Measurements from ENCODE around the gene CENPX.

The CENPX gene

DNA sequence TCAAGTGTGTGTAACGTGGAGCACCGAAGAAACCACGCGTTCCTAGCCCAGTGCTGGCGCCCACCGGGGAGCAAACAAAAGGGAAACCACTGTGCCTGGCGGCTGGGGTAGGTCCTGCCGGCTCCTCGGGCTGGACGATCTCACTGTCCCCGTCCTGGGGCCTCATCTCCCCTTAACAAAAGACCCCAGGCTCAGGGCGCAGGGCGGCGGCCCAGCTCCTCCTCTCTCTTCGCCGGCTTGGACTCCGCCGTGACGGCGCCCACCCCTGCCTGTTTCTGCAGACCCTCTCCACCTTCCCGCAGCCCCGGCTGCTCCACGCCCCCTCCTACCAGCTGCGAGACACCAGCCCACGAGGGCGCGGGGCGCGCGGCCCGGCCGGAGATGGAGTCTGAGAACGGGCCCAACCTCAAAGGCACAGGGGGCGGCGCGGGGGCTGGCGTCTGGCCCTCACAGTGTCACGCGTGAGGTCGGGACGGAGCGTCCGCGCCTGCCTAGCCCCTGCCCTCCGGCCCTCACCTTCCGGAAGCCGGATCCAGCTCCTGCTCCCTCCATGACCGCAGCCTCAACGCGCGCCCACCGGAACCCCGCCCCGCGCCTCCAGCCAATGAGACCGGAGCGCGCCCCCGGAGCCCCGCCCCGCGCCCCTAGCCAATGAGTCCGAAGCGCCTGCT lies at the start of gene CENPX:
Gene CENPX (minus strand): TSS at position 569 of the 671 bp plus-strand sequence. CDS start 17 bp downstream, at position 552.
- no peak for DNase-seq

DNA sequence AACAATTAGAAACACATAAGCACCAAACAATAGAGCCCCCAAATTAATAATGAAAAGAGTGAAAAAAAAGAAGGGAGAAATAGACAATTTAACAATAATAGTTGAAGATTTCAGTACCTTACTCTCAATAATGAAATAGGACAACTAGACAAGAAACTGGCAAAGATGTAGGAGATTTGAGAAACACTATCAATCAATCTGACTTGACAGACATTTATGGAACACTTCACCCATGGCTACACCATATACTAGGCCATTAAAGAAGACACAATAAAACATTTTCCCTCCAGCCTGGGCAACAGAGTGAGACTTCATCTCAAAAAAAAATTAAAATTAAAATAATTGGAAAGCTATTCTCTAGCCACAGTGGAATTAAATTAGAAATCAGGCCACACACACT lies 47.9 kb upstream of the CENPX start:
- DNase-seq = no peak

DNA sequence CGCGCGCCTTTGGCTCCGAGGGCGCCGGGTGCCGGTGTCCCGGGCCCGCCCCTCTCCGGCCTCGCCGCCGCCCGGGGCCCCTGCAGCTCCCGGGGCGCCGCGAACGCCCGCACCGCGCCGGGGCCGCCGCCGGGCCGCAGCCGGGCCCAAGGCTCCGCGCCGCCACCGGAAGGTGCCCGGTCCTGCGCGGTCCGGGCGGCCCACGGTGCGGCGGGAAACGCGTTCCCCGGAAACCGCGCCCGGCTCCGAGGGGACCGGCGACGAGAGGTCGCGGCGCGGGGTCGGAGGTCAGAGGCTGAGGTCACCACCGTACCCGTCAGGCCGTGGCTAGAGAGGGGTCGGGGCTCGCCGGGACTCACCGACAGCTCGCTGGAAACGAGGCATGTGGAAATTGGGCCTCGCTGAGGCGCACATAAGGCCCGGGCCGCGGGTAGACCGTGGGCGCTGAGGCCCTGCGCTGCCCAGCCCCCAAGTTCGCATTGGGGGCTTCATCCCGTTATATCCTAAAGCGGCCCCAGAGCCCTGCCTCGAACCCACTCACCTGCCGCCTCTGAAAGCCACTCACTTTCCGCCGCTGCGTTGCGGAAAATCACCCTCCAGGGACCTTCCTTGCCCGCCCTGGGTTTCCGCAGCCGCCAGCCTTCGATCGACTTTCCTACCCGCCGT lies 43.1 kb upstream of the CENPX start, which contains the start of gene DUS1L:
Gene DUS1L (minus strand): TSS at position 167 of the 666 bp plus-strand sequence. CDS start 745 bp downstream, outside the sequence.
- no peak for DNase-seq

DNA sequence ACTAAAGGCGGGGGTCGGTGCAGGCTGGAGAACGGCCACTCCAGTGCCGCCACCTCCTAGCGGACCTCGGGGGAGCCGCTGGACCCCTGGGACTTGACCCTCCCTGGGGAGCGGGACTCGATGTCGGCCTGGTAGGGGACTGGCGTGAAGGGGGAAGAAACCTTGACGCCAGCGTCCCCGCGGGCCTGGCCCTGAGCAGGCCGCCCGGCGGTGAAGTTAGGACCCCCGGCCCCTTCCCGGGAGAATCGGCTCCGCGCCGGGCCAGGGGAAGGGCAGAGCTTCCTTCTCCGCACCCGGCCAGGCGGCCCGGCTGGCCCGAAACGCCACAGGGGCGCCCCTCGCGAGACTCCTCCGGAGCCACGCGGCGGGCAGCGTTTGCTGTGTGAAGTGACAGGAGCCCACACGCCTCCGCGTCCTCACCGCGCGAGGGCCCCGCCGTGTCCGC lies 42.5 kb upstream of the CENPX start:
- no peak for DNase-seq

DNA sequence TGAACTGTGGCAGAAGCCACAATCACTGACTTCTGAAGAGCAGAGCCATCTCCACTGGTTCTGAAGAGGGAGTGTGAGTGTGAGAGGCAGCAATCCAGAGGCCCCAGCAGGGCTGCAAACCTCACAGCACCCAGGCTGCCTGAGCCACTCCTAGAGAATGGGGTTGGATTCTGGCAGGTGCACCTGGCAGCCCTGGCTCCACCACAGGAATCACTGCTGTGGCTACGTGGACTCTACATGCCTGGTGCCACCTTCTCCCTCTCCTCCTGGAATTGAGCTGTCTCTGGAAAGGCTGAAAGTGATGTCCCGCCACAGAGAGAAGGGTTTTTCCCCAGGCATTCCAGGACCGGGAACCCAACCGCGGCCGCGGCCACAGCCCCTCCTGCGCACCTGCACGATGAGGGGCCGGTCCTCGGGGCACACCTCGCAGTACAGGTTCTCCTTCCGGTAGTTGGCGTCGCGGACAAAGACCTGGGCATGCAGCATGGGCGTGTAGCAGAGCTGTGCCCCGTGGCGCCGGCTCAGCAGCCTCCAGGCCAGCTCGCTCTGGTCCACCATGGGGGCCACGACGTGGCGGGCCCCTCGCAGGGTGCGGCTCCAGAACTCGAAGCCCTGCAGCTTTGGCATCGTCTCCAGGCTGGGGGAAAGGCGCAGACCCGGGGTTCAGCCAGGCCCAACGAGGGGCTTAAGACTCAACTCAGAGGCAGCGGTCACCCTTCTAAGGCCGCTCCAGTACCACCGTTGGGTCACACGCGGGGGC lies 41.9 kb upstream of the CENPX start:
- DNase-seq = no peak

DNA sequence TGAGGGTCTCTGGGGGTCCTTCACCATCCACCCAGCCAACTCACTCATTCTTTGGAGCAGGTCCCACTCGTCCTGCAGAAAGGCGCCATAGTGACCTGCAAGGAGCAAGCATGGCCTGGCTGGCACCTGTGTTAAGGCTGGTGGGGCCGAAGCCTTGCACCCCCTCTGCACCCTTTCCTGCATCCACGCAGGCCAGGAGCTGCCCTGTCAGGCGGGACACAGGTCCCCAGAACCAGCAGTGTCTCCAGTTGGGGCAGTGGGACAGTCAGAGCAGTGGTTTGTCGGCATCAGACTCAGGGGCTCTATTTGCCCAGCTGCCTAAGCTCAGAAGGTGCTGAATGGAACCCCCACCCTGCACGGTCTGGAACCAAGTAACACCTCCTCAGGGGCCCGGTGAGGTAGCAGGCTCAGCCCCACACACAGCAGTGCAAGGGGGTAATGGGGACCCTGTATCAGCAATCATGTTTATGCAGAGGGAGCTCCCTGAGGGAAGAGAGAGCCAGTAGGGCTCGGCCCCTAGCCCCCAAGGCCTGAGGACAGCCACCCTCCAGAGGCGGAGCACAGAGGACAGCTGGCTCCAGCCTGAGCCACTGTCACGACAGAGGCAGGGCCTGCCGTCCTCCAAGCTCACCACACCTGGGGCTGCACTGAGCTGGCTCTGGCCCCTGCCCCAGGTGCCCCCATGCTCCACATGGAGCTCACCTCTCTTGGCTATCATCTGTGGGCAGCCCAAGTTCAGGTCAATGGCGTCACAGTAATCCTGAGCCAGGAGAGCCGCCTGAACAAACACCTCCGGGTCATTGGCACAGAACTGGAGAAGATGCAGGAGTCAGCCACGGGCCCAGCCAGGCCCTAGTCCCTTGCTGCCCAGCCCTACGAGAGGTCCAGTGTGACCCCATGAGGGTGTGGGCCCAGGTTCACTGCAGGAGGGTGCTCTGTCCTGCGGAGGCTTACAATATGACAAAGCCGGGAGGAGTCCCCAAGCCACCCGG lies 41.0 kb upstream of the CENPX start:
- DNase-seq = no peak

DNA sequence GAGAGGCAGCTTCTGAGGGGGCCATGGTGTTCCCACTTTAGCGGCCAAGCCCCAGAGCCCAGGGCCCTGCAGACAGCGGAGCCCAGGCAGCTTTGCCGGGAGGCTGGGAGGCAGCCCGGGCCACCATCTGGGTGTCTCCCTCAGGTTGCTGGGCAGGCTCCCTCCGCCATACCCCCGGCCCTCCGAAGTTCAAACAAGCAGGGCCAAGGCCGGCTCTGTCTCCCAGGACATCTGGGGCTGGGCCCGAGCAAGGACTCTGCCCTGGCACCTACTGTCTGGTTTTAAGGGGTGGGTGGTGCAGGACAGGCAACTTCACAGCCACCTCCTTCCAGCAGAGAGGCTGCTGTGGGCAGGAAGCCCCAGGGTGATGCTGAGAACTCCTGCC lies 40.3 kb upstream of the CENPX start:
- DNase-seq = no peak

DNA sequence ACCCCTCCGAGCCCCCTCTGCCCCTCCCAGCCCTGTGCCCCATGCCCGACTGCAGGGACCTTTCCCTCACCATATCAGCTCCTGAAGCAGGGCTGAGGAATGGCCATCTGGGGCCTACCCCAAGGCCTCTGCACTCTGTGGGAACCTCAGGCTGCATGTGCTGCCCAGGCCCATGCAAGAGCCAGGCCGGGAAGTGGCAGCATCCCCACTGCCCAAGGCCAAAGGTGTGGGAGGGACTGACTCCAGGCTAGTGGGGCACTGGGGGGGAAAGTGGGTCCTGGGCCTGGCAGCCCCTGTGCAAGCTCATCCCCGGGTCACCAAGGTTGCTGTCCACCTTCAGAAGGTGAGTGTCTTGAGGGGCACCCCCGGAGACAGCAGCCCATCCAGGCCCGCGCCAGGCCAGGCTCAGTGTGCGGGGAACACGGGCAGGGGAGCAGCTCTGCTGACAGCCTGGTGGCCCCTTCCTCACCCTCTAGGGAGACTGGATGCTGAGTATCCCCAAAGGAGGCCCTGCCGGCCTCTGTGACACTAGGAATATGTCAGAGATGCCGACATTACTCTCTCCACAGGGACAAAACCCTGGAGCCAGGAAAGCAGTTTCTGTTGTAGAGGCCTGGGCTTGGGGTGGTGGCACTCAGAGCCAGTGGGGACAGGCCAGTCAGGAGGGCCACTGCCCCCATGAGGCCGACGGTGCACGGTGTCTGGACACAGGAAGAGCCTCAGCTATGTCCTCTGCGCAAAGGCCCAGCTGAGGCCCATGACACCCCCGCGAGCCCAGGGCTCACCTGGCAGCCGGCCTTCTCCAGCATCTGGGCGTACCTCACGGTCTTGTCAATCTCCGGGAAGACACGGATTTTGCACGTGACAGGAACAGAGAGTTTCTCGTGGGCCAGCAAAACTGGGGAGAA lies 39.7 kb upstream of the CENPX start:
- DNase-seq = no peak

DNA sequence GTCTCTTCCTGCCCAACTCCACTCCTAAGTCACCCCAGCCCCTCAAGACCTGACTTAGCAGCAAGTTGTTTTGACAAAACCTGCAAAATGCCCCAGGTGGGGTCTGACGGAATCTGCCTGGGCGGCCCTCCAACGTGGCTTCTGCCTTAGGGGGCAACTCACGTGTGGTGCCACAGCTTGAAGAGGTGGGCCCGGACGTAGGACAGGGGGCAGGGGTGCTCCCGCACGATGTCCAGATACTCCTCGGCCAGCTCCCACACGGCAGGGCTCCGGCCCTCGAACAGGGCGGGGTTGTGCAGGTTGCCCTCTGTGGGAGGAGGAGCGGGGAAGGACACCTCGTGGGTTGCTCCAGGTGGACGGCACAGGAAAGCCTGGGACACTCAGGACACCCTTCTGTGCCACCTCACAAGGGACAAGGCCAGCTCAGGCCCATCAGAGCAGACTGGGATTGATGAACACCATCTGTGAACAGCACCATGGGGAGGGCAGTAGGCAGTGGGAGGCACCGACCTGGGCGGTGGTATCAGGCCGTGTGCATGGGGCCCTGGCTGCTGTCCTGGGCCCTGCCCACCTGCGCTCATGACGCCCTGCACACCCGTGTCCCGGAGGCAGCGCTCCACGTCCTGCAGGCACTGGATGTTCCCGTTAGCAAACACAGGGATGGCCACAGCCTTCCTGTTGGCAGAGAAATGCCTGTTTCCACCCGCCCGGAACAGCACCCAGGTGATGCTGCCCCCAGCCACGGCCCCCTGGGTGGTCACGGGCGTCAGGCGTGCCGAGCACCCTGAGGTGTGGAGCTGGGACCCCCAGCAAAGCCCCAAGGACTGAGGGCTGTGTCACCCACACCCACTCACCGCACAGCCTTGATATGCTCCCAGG lies 38.6 kb upstream of the CENPX start:
- no peak for DNase-seq

DNA sequence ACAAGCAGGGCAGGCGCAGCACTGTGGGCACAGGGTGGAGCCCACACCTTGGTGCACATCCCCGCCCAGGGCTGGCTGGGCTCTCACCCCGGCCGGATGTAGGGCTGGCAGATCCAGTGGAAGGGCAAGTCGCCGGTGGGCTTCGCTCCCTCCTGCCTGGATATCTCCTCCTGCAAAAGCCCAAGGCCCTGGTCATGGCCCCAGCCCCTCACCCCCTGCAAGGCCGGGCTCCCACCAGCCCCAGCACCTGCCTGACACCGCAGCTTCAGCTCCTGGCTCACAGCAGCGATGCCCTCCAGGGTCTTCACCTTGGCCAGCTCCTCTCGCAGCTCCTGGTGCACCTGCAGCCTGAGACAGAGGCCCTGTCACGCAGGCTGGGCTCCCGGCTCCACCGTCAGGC lies 37.9 kb upstream of the CENPX start:
- no peak for DNase-seq

DNA sequence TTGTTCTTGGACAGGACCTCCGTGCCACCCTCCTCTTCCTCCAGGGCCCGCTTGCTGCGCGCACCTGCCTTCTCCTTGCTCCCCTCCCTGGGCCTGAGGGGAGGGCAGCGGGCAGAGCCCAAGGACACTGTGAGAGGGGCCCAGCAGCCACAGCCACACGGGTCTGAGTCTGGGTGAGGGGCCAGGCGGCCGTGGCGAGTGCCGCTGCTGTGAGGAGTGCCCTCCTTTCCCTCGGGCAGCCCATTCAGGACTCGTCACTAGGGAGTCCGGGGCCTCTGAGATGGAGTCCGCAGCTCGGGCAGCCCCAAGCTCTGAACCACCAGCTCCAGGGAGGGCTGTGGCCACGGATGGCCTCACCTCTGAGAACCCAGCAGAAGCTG lies 37.3 kb upstream of the CENPX start:
- no peak for DNase-seq

DNA sequence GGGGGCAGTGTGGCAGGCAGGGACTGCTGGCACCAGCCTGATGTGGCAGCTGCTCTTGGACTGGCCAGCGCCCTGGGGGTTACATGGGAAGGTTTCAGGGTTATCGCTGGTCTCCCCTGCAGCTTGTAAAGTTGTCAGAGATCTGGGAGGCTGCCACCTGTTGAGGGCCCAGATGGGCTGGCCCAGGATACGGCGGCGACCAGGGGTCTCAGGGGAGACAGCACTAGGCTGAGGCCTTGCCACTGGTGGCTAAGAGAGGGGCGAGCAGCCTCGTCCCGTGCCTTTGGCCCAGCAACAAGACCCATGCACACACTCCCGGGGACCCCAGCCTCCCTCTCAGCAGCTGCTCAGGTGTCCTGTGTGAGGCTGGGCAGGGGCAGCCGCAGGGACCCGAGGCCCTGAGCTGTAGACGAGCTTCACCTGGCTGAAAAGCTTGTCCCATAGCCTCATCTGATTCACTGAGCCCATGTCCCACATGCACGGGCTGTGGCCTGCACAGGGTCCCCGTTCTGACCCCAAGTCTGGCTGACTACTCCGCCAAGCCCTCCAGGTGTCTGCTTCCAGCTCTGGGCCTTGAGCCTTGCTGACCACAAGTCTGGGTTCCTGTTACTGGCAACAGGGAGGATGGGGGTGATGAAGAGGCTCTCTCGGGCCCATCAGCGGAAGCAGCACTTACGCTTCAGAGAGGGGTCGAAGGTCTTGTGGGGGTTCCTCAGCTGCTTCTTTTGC lies 36.8 kb upstream of the CENPX start:
- DNase-seq = no peak

DNA sequence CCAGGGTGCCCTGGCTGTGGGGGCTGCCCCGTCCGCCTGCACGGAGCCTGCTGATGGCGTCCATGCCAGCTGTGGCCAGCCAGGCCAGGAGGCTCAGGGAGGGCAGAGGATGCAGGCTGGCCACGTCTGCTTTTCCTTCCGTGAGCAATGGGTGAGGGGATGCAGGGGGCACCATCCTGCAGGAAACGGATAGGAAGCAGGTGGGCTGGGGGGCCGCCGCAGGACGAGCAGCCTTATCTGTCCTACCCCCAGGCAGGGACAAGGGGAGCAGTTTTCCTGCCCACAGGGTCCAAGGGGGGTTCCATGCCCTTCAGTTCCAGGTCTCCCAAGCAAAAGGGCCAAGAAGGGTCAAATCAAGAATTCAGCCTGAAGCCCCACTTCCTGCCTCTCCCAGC lies 36.2 kb upstream of the CENPX start:
- no peak for DNase-seq

DNA sequence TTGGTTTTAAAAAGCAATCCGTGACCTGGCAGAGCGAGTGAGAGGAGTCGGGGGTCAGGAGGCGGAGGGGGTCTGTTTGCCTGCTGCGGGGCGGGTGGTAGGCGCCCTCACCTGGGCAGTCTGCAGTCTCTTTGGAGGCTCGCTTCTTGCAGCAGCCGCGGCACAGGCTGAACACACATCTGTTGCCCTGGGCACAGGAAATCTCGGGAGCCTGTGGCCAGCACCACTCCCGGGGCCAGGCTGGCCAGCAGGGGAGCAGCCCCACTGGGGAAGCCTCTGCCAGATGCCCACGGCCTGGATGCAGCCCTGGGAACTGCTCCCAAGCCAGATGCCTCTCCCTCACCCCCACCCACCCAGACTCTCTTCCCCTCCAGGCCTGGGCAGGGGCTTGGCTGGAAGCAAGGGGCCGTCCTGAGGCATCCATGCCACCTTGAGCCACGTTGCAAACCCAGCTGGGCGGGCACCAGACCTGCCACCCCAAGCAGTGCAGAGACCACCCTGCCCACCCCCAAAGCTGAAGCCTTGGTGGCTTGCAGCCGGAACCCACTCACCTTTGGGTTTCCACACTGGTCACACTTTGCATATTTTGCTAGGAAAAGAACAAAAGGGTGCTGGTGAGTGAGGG lies 35.7 kb upstream of the CENPX start:
- no peak for DNase-seq

DNA sequence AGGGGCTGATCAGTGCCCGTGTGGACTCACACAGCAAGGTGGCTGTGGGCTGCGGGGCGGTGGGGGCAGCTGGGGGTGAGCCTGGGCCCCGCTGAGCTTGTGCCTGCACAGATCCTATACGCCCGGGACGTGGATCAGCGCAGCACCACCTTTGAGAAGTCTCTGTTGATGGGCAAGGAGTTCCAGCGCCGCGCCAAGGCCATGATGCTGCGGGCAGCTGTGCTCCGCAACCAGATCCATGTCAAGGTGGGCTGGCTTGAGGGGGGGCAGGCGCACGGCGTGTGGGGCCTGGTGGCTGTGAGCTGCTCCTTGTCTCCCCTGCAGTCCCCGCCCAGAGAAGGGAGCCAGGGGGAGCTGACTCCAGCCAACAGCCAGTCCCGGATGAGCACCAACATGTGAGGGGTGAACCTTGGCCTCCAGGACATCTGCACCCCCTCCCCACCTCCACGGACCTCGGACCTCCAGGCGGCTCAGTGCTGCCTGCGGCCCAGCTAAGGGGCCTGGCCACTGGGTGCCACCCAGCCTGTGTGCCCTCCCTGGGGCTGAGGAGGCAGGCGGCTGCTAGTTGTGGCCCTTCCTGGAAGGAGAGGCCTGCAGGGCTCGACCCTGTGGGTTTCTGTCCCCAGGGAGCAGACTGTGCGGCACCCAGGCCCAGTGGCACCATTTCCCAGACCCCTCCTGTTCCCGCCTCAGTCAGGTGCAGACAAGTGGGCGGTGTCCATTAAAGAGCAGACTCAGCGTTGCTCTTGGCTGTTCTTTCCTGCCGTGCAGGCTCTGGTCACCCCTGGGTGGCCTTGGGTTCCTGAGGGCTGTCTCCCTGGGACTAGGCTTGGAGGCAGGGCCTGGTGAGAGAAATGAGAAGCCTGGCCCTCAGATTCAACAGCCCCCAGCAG lies 34.3 kb upstream of the CENPX start:
- no peak for DNase-seq

DNA sequence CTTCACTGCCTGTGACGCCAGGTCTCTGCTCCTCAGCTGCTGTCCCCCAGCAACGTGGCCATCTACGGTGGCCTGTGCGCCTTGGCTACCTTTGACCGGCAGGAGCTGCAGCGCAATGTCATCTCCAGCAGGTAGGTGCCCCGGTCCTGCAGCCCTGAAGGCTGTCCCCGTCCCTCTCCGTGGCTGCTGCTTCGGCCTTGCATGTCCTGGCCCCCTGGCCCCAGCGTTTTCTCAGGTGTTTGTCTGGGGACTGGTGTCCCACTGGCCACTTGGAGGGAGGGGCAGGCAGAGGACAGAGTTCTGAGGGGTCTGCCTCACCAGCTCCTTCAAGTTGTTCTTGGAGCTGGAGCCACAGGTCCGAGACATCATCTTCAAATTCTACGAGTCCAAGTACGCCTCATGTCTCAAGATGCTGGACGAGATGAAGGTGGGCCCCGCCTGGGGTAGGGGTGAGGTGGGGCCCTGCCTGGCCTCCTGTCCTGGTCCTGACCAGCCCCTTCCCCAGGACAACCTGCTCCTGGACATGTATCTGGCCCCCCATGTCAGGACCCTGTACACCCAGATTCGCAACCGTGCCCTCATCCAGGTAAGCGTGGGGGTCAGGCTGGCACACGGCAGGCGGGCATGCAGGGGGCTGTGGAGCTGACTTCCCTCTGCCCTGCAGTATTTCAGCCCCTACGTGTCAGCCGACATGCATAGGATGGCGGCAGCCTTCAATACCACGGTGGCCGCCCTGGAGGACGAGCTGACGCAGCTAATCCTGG lies 33.5 kb upstream of the CENPX start:
- no peak for DNase-seq

Measured in NCI-H1694 (cell line).